GM13977 (cell line): ENCODE results near the gene ITPK1.

ENCODE experiments used
- DNase-seq: peaks from one replicate; pipeline ENCODE4 v3.0.0; 2012; ENCODE audit warnings: low spot score
- CTCF ChIP-seq: IDR thresholded peaks from 2 replicates; pipeline ENCODE4 v1.5.1; 2012; ENCODE audit warnings: mild to moderate bottlenecking, control low read depth; ENCODE audit not compliant: insufficient read depth; ENCODE audit errors: extremely low read depth, missing control alignments
- in situ Hi-C: fragments of 300-500 bp; cut with MboI; formaldehyde crosslinking; loops from one replicate; pipeline ENCODE4 v1.12.0; 2022; ENCODE audit warnings: low sequenced_read_pairs, low pct_unique_long_range_greater_than_20kb, mixed read lengths, inconsistent platforms; ENCODE audit not compliant: unreplicated experiment

Gene ITPK1

GRCh38 chr14:93050761-93051160 lies 65.0 kb downstream of the ITPK1 start:
- in situ Hi-C loops: no loop called here
- TF ChIP-seq CTCF: no peak
- no peak for DNase-seq

- TF ChIP-seq CTCF: no peak
- no peak for DNase-seq
- in situ Hi-C loops: no loop called here
Observed at GRCh38 chr14:93049867-93050331, 65.8 kb downstream of the ITPK1 start.

GRCh38 chr14:93049315-93049714 lies 66.4 kb downstream of the ITPK1 start:
- TF ChIP-seq CTCF: no peak
- in situ Hi-C loops: no loop called here
- DNase-seq: no peak

- DNase-seq: no peak
- TF ChIP-seq CTCF: no peak
- in situ Hi-C loops: no loop called here
Observed at GRCh38 chr14:93048843-93049242, 66.9 kb downstream of the ITPK1 start.

GRCh38 chr14:93047661-93048060 lies 68.1 kb downstream of the ITPK1 start:
- TF ChIP-seq CTCF: no peak
- DNase-seq: no peak
- in situ Hi-C loops: no loop called here

GRCh38 chr14:93047157-93047556 lies 68.6 kb downstream of the ITPK1 start:
- in situ Hi-C loops: no loop called here

More at GRCh38 chr14:93047157-93047556, 68.6 kb downstream of the ITPK1 start:
- TF ChIP-seq CTCF: no peak
- DNase-seq: no peak
